Measurements from ENCODE around the gene POLR2E.

Gene POLR2E

DNA sequence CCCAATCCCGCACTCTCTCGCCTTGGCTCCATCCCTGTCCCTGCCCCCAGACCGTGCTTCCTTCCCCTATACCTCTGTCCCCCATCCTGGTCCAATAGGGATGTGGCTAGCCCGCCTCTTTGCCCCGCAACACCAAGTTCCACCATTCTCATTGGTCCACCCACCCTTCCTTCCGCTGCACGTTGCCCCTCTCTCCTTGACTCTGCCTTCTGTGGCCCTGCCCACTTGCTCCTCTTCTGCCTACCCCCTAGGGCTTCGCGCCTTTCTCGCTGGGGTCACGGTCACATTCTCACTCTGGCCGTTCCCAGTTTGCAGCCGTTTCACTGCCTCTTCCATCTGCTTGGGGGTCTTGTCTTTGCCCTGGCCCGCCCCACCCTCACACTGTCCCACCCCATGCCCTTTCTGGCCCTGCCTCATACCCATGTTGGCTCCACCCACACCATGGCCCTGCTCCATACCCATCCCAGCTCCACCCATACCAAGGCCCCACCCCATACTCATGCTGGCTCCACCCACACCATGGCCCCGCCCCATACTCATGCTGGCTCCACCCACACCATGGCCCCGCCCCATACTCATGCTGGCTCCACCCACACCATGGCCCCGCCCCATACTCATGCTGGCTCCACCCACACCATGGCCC is 32.7 kb downstream of the POLR2E start:
- no peak for DNase-seq

DNA sequence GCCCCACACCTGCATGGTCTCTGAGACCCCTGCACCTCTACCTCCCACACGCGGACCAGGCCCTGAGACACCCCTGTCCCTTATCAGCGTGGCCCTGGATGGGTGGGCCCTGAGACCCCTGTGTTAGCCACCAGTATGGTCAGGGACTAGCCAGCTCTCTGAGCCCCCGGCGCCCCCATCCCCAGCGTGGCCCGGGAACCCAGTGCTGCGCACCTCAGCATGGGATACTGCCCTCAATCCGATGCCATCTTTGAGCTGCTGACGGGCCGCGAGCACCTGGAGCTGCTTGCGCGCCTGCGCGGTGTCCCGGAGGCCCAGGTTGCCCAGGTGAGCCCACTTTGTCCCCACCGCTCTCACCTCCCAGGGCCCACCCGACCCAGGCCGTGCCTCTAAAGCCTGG is 33.2 kb downstream of the POLR2E start:
- no peak for DNase-seq

DNA sequence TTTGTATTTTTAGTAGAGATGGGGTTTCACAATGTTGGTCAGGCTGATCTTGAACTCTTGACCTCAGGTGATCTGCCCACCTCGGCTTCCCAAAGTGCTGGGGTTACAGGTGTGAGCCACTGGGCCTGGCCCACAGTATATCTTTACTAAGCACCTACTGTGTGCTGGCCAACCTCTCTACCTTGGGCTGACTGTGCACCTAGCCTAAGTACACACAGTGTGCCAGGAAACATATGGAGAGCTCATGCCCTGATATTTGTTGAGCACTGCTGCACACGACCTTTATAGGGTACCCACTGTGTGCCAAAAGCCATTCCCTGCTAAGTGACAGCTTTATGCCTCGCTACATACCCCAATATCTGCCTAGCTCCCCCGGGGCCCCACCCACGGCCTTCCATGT is 34.5 kb downstream of the POLR2E start:
- DNase-seq: no peak

DNA sequence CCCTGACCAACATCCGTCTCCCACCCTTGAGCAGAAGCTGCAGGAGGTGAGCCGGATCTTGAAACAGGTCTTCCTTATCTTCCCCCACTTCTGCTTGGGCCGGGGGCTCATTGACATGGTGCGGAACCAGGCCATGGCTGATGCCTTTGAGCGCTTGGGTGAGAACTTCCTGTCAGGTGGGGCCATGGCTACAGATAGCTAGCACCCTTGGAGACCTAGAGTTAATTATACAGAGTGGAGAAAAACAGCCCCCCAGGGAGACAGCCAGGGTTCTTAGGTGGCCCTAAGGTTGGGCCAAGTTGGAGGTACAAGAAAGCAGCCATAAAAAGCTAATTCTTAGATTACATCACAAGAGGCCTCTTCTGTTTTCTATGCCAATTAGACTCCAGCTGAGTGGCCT is 37.1 kb downstream of the POLR2E start:
- no peak for DNase-seq

DNA sequence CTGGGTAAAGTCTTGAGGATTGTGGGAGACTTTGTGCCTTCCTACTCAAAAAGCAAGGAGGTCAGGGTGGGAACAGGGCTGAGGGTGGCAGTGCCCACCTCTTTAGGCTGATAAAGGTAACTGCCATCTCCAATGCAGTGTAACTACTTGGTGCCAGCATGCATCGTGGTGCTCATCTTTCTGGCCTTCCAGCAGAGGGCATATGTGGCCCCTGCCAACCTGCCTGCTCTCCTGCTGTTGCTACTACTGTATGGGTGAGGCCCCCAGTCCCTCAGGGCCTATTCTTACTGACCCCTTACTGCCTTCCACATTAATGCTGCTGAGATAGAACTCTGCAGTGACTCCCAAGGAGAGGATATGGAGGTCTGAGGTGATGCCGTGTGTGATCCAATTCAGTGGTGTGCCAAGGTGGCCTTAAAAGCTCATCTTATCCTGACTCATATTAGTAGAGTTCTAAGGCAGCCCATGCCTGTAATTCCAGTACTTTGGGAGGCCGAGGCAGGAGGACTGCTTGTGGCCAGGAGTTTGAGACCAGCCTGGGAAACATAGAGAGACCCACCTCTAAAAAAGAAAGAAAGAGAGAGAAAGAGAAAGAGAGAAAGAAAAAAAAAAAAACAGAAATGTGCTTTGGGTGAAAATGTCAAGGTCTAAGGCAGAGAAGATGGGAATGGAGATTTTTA is 37.9 kb downstream of the POLR2E start:
- no peak for DNase-seq

DNA sequence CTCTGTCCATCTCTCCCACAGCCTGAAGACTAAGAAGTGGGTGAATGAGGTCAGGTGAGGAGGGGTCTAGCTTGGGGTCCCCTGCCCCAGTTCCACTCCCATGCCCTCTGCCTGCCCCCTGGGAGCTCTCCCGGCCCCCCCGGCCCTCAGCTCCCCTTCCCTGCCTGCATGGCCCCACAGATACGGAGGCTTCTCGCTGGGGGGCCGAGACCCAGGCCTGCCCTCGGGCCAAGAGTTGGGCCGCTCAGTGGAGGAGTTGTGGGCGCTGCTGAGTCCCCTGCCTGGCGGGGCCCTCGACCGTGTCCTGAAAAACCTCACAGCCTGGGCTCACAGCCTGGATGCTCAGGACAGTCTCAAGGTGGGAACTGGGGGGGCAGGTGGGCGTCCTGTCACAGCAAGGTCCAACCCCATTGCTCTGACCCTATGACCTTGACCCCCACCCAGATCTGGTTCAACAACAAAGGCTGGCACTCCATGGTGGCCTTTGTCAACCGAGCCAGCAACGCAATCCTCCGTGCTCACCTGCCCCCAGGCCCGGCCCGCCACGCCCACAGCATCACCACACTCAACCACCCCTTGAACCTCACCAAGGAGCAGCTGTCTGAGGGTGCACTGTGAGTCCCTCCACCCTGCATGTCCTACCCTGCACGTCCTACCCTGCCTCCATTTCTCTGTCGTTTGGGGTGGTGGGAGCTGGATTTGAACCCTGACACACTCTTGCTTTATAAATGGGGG is 39.1 kb downstream of the POLR2E start:
- DNase-seq: no peak

DNA sequence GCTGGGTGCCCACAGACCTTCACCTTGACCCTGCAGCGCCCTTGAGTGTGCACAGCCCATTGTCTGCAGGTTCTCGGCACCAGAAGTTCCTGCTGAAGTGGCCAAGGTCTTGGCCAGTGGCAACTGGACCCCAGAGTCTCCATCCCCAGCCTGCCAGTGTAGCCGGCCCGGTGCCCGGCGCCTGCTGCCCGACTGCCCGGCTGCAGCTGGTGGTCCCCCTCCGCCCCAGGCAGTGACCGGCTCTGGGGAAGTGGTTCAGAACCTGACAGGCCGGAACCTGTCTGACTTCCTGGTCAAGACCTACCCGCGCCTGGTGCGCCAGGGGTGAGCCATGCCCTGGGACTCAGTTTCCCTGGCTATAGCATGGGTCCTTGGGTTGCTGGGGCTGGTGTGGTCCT is 40.1 kb downstream of the POLR2E start:
- DNase-seq: no peak

DNA sequence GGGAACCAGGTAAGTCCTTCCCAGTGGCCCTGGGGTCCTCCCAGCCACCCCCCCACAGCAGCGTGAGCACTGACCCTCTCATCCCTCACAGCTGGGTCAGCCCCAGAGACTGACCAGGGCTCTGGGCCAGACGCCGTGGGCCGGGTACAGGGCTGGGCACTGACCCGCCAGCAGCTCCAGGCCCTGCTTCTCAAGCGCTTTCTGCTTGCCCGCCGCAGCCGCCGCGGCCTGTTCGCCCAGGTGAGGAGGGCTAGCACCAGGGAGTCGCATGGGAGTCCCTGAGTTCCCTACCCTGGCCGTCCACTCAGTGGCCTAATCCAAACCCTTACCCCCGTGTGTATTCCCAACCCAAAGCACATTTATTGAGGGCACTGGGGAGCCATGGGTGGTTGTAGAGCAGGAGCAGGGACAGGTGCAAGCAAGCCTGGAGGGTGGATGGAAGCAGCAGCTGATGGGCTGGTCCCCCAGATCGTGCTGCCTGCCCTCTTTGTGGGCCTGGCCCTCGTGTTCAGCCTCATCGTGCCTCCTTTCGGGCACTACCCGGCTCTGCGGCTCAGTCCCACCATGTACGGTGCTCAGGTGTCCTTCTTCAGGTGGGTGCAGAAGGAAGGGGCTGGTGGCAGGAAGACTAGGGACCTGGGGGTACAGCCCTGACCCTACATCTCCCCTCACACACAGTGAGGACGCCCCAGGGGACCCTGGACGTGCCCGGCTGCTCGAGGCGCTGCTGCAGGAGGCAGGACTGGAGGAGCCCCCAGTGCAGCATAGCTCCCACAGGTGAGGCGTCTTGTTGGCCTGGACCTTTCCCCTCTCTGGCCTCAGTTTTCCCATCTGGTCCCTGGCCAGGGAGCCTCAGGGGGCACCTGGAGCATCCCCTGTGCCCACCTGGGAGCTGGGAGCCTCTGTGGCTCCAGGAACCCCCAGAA is 40.8 kb downstream of the POLR2E start:
- no peak for DNase-seq

DNA sequence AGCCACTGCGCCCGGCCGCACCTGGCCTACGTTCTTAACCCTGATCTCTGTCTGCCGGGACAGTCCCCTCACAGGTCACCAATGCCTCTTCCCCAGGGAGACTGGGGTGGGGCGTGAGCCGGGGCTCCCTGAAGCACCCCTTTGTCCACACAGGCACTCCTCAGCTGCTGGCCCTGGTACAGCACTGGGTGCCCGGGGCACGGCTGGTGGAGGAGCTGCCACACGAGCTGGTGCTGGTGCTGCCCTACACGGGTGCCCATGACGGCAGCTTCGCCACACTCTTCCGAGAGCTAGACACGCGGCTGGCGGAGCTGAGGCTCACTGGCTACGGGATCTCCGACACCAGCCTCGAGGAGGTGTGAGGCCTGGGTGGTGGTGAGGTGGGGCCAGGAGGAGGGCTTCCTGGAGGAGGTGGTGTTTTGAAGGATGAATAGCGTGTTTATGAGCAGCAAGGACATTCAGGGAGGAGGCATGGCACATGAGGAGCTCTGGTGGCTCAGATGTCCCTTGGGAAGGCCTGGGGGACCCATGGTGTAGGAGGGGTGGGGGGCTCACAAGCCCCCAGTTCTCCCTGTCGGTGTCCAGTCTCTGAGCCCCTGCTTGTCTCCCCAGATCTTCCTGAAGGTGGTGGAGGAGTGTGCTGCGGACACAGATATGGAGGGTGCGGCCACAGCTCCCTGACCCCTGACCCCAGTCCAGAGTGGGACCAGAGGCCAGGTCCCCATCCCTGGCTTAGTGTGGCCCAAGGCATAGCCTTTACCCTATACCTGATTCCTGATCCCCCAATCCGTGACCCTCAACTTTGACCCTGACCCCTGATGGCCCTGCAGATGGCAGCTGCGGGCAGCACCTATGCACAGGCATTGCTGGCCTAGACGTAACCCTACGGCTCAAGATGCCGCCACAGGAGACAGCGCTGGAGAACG is 41.7 kb downstream of the POLR2E start:
- DNase-seq: no peak

DNA sequence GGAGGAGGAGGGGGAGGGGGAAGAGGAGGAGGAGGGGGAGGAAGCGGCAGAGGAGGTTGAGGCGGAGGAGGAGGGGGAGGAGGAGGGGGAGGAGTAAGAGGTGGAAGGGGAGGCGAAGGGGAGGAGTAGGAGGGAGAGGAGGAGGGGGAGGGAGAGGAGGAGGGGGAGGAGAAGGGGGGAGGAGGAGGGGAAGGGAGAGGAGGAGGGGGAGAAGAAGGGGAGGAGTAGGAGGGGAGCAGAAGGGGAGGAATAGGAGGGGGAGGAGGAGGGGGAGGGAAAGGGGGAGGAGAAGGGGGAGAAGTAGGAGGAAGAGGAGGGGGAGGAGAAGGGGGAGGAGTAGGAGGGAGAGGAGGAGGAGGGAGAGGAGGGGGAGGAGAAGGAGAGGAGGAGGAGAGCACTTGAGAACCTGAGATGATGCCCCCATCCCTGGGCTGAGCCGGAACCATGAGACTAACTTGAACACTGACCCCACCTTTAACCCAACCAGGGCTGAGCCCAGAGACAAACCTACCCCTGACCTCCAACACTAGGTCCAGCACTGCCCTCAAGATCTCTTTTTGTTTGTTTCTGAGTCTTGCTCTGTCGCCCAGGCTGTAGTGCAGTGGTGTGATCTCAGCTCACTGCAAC is 42.7 kb downstream of the POLR2E start:
- no peak for DNase-seq

DNA sequence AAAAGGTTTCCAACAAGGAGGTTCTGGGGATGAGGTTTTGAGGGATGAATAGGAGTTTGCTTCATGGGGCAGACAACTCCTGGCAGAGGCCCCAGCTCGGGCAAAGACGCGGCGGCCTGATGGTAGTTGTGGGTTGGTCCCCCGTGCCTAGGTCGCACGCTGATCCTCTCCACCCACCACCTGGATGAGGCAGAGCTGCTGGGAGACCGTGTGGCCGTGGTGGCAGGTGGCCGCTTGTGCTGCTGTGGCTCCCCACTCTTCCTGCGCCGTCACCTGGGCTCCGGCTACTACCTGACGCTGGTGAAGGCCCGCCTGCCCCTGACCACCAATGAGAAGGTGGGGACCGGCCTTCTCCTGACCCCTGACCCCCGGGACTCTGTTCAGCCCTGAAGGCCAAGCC is 43.4 kb downstream of the POLR2E start:
- DNase-seq: no peak

DNA sequence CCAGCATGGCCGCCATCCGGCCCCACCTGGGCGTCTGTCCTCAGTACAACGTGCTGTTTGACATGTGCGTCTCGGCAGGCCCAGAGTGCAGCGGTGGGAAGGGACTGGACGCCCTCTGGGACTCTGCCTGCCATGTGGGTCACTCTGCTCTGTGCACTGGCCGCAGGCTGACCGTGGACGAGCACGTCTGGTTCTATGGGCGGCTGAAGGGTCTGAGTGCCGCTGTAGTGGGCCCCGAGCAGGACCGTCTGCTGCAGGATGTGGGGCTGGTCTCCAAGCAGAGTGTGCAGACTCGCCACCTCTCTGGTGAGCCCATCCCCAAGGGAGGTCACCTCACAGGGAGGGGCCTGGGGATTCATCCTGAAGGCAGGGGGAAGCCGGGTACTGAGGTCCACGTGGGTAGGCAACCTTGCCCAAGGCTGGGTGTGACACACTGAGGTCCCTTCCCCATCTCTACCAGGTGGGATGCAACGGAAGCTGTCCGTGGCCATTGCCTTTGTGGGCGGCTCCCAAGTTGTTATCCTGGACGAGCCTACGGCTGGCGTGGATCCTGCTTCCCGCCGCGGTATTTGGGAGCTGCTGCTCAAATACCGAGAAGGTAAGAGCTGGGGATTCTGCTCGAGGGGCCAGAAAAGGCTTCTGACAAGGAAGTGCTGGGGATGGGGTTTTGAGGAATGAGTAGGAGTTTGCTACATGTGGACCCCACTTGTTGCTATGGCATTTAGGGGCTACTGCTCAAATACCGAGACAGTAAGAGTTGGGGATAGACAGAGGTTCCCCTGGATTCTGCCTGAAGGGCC is 44.0 kb downstream of the POLR2E start:
- DNase-seq: no peak

DNA sequence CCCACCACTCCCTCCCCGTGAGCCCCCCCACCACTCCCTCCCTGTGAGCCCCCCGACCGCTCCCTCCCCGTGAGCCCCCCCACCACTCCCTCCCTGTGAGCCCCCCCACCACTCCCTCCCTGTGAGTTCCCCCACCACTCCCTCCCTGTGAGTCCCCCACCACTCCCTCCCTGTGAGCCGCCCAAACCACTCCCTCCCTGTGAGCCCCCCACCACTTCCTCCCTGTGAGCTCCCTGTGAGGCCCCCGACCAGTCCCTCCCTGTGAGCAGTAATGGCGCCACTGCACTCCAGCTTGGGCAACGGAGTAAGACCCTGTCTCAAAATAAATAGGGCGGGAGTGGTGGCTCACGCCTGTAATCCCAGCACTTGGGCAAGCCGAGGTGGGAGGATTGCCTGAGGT is 45.4 kb downstream of the POLR2E start:
- no peak for DNase-seq

DNA sequence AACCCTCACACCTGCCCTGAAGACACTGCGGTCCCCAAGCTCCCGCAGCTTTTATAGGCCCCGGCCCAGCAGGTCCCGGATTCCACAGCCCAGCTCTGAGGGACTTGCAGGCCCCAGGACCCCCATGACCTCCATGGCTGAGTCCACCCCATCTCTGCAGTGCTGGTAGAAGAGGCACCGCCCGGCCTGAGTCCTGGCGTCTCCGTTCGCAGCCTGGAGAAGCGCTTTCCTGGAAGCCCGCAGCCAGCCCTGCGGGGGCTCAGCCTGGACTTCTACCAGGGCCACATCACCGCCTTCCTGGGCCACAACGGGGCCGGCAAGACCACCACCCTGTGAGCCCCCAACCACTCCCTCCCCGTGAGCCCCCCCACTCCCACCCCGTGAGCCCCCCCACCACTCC is 46.1 kb downstream of the POLR2E start:
- DNase-seq: no peak

DNA sequence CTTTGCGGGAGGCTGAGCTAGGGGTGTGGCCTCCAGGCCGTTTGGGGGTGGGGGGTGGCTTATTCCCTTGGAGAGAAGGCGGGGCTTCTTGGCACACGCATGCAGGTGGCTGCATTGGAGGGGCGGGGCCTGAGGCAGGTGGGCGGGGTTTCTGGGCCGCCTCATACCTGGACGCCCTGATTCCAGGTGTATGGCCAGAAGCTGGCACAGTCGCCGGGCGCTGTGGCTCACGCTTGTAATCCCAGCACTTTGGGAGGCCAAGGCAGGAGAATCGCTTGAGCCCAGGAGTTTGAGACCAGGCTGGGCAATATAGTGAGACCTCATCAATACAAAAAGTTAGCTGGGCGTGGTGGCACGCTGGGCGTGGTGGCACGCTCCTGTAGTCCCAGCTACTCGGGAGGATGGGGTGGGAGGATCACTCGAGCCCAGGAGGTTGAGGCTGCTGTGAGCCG is 47.5 kb downstream of the POLR2E start:
- no peak for DNase-seq

DNA sequence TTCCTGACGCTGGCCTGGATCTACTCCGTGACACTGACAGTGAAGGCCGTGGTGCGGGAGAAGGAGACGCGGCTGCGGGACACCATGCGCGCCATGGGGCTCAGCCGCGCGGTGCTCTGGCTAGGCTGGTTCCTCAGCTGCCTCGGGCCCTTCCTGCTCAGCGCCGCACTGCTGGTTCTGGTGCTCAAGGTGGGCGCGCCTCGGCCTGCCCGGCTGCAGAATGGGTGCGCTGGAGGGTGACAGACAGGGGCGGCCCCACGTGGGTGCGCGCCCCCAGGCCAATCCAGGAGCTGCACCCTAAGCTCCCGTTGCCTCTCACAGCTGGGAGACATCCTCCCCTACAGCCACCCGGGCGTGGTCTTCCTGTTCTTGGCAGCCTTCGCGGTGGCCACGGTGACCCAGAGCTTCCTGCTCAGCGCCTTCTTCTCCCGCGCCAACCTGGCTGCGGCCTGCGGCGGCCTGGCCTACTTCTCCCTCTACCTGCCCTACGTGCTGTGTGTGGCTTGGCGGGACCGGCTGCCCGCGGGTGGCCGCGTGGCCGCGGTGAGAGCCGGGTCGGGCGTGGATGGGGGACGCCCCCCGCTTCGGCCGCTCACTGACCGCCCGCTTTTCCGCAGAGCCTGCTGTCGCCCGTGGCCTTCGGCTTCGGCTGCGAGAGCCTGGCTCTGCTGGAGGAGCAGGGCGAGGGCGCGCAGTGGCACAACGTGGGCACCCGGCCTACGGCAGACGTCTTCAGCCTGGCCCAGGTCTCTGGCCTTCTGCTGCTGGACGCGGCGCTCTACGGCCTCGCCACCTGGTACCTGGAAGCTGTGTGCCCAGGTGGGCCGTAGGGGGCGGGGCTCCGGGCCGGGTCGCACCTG is 48.1 kb downstream of the POLR2E start:
- no peak for DNase-seq

DNA sequence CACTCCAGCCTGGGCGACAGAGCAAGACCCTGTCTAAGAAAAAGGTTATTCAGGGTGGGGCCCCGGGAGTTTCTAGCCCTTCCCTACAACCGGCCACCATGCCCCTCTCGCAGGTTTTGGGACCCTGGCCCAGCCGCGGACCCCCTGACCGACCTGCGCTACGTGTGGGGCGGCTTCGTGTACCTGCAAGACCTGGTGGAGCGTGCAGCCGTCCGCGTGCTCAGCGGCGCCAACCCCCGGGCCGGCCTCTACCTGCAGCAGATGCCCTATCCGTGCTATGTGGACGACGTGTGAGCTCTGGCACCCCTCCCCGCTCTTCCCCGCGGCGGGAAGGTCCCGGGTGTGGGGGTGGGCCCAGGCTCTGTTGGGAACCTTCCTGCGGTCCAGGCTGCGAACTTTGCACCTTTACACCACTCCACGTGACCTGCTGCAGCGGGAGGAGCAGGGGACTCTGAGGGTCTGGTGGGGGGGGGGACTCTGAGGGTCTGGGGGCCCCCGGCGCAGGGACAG is 49.0 kb downstream of the POLR2E start:
- no peak for DNase-seq

DNA sequence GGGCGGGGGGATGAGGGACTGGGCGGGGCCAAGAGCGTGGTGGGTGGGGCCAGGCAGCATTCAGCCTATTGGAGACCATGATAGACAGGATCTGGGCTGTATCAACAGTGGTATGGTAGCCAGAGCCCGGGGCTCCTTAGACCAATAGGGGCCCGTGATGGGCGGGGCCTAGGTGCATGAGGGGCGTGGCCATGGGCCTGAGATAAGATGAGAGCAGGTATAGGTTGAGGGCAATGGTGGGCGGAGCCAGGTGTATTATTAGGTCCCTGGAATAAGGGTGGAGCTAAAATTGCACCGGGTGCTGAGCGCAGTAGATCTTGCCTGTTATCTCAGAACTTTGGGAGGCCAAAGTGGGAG is 50.0 kb downstream of the POLR2E start:
- no peak for DNase-seq

All from NCI-H1105 treated with DMSO at 0.1 percent for 48 hours (cell line).